HG03159 (cell line): ENCODE results near the gene STRA8.

Experiments used
- ATAC-seq: cut with Tn5 transposase; IDR thresholded peaks from one replicate; pipeline ENCODE4 v1.9.1; 2021; ENCODE audit warnings: mild to moderate bottlenecking, moderate library complexity; ENCODE audit not compliant: unreplicated experiment

STRA8 gene

DNA sequence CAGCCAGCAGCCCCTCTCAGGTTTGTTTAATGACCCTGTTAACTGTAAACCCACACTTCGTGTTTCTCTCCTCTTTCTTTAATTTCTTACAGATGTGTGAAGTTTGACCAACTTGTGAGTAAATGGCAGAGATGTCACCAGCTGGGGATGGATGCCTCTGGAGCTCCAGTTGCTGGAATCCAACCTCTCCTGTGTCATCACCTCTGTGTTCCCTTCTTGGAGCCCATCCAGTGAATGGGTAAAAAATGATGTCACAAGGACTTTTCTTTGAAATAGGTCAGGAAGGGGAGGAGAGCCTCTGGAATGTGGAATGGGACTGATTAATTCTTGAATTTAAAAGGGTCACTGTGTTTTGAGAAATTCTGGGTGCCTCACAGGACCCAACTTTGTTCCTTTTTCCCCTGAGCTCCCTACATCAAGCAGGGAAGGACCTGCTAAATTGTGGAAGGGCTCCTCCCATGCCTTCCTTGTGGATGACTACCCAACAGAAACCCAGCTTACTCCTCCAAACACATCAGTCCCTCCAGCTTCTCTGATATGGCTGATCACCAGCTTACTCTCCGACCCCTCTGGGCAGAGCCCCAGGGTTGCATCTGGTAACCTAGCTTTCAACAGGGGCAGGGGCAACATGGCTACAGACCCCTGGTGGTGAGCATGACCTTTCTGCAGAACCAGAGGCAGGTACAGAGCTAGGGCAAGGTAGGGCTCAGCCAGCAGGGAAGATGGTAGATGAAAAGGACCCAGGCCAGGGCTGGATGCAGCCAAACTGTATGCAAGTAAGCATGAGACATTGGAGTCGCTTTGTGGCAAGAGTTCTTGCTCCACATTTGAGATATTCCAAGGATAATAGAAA lies 67.5 kb downstream of the STRA8 start:
- ATAC-seq: no peak
